IMR-90 (cell line): Measurements from ENCODE around the gene BBS12. TPM values are rescaled to one million over a fixed set of nuclear protein-coding genes. Genes with fewer than 3 reads are reported as not detected.

ENCODE experiments used
- ATAC-seq: fragments of 200-7000 bp; cut with Tn5 transposase; 2 replicates; pipeline ENCODE4 v1.9.1; 2020; ENCODE audit warnings: low read depth, mild to moderate bottlenecking, moderate library complexity
- BruUV-seq: library from RNA; stranded (reverse); fragments of 400-500 nt; replicated peaks from 2 replicates; lab custom pipeline; 2021; lab: Mats Ljungman, UMichigan
- CTCF ChIA-PET: fragments of 300-600 bp; formaldehyde crosslinking; extraction: SDS; loops from one replicate; lab custom pipeline; 2021; ENCODE audit warnings: antibody characterized with exemption; lab: Yijun Ruan, JAX
- POLR2A ChIA-PET: fragments of 300-600 bp; sonication (Branson Sonifier 250); formaldehyde crosslinking; loops from one replicate; lab custom pipeline; 2022; ENCODE audit warnings: antibody characterized with exemption; ENCODE audit not compliant: unreplicated experiment; lab: Charles Lee
- DNase-seq: peaks from one replicate; pipeline ENCODE4 v3.0.0; 2013
- H2AFZ ChIP-seq: replicated peaks from 2 replicates; pipeline ENCODE3; 2013; ENCODE audit warnings: low read length, mild to moderate bottlenecking; ENCODE audit not compliant: poor library complexity
- H2AK5ac ChIP-seq: 2 replicates; pipeline ENCODE4 v1.6.1; 2013; ENCODE audit warnings: low read depth, low read length, inconsistent platforms
- H2AK9ac ChIP-seq: replicated peaks from 2 replicates; pipeline ENCODE3; 2013; ENCODE audit warnings: mild to moderate bottlenecking, low read depth, low read length, moderate library complexity; ENCODE audit not compliant: poor library complexity
- H2BK120ac ChIP-seq: 2 replicates; pipeline ENCODE4 v1.6.1; 2013; ENCODE audit warnings: low read depth, low read length, inconsistent platforms
- H2BK15ac ChIP-seq: 3 replicates; pipeline ENCODE4 v1.6.1; 2013; ENCODE audit warnings: low read depth, low read length, inconsistent platforms
- H2BK20ac ChIP-seq: 2 replicates; pipeline ENCODE4 v1.6.1; 2013; ENCODE audit warnings: low read depth, mild to moderate bottlenecking, inconsistent platforms, low read length, moderate library complexity
- H2BK5ac ChIP-seq: 2 replicates; pipeline ENCODE4 v1.6.1; 2013; ENCODE audit warnings: mild to moderate bottlenecking, low read depth, low read length, inconsistent platforms; ENCODE audit not compliant: poor library complexity, severe bottlenecking
- H3K14ac ChIP-seq: replicated peaks from 2 replicates; pipeline ENCODE4 v1.6.1; 2013; ENCODE audit warnings: low read depth, low read length, inconsistent platforms
- H3K18ac ChIP-seq: 2 replicates; pipeline ENCODE4 v1.6.1; 2013; ENCODE audit warnings: low read depth, low read length, control low read depth
- H3K23ac ChIP-seq: 2 replicates; pipeline ENCODE4 v1.6.1; 2013; ENCODE audit warnings: low read depth, low read length, inconsistent platforms
- H3K27ac ChIP-seq: 2 replicates; pipeline ENCODE4 v1.5.1; 2013; ENCODE audit warnings: mild to moderate bottlenecking, control low read depth, low read length; ENCODE audit not compliant: insufficient read depth
- H3K27me3 ChIP-seq: 2 replicates; pipeline ENCODE4 v1.6.1; 2013; ENCODE audit warnings: low read length; ENCODE audit not compliant: control insufficient read depth, insufficient read depth
- H3K36me3 ChIP-seq: 2 replicates; pipeline ENCODE4 v1.6.1; 2013; ENCODE audit warnings: low read length, mixed read lengths; ENCODE audit not compliant: control insufficient read depth, insufficient read depth
- H3K4ac ChIP-seq: 2 replicates; pipeline ENCODE4 v1.6.1; 2013; ENCODE audit warnings: low read depth, low read length, inconsistent platforms
- H3K4me1 ChIP-seq: 2 replicates; pipeline ENCODE4 v1.6.1; 2013; ENCODE audit warnings: low read length, mixed read lengths; ENCODE audit not compliant: control insufficient read depth, insufficient read depth
- H3K4me2 ChIP-seq: 2 replicates; pipeline ENCODE4 v1.6.1; 2013; ENCODE audit warnings: low read depth, mild to moderate bottlenecking, control low read depth, low read length, moderate library complexity
- H3K4me3 ChIP-seq: 2 replicates; pipeline ENCODE4 v1.5.1; 2013; ENCODE audit warnings: low read depth, mild to moderate bottlenecking, control low read depth, low read length, moderate library complexity; ENCODE audit not compliant: insufficient read depth
- H3K56ac ChIP-seq: 2 replicates; pipeline ENCODE4 v1.6.1; 2013; ENCODE audit warnings: low read length, inconsistent platforms; ENCODE audit not compliant: insufficient read depth; ENCODE audit errors: extremely low read depth
- H3K79me1 ChIP-seq, 2 experiments: 2 replicates each; pipeline ENCODE4 v1.6.1; 2013; ENCODE audit warnings: low read length in 2 of 2, inconsistent platforms in 1 of 2, low read depth in 1 of 2
- H3K9ac ChIP-seq: 2 replicates; pipeline ENCODE4 v1.6.1; 2013; ENCODE audit warnings: low read depth, low read length, control low read depth
- H3K9me1 ChIP-seq: 2 replicates; pipeline ENCODE4 v1.6.1; 2013; ENCODE audit warnings: low read length, inconsistent platforms; ENCODE audit not compliant: insufficient read depth
- H3K9me3 ChIP-seq: 2 replicates; pipeline ENCODE4 v1.6.1; 2013; ENCODE audit warnings: low read length; ENCODE audit not compliant: control insufficient read depth, insufficient read depth
- H4K20me1 ChIP-seq: 2 replicates; pipeline ENCODE4 v1.6.1; 2013; ENCODE audit warnings: low read length, inconsistent platforms; ENCODE audit not compliant: insufficient read depth
- H4K5ac ChIP-seq: 2 replicates; pipeline ENCODE4 v1.6.1; 2013; ENCODE audit warnings: mild to moderate bottlenecking, low read depth, low read length, control low read depth
- H4K8ac ChIP-seq, 2 experiments: 2 replicates each; pipeline ENCODE4 v1.6.1; 2013; ENCODE audit warnings: low read depth in 2 of 2, low read length in 2 of 2, control low read depth in 1 of 2, inconsistent platforms in 1 of 2
- H4K91ac ChIP-seq: 2 replicates; pipeline ENCODE4 v1.6.1; 2013; ENCODE audit warnings: low read depth, low read length, inconsistent platforms; ENCODE audit not compliant: insufficient read depth
- WGBS, 2 experiments: methylation state at CpG; one replicate each; pipeline versions ENCODE4 v1.1.5 to v1.1.7; 2013; ENCODE audit warnings: missing lambda C conversion rate in 2 of 2; ENCODE audit not compliant: insufficient read length in 1 of 2; ENCODE audit errors: extremely low coverage in 2 of 2; 5-methylcytosine and 5-hydroxymethylcytosine counted together
- dilution Hi-C: fragments of 300-500 bp; cut with HindIII; formaldehyde crosslinking; loops from one replicate; pipeline ENCODE4 v1.14.3; 2018; ENCODE audit warnings: low sequenced_read_pairs; ENCODE audit not compliant: unreplicated experiment
- in situ Hi-C: fragments of 300-500 bp; cut with MboI; formaldehyde crosslinking; loops from 3 replicates; pipeline ENCODE4 v1.14.3; 2019; ENCODE audit warnings: low sequenced_read_pairs, inconsistent platforms, mixed read lengths
- intact Hi-C: fragments of 100-400 bp; cut with micrococcal nuclease; formaldehyde crosslinking; loops from 2 replicates; pipeline ENCODE4 v1.10.0; 2022
- polyA plus RNA-seq, 3 experiments: library from polyadenylated mRNA; depleted of rRNA; stranded (reverse); fragments of >200 nt; gene quantifications; 2 replicates each; pipeline ENCODE4 v1.2.3, GENCODE V29; 2012; ENCODE audit warnings: low replicate concordance in 1 of 3
- total RNA-seq: library from RNA; depleted of rRNA; stranded (reverse); fragments of >200 nt; gene quantifications from 2 replicates; pipeline ENCODE4 v1.2.3, GENCODE V29; 2012
- TF ChIP-seq, protein P1 (sequence below): fragments of 150-350 bp; IDR thresholded peaks from 2 replicates; pipeline ENCODE4 v1.6.1; 2016; ENCODE audit warnings: low read depth, mild to moderate bottlenecking, low read length, moderate library complexity, borderline replicate concordance

BBS12 gene
- total and polyA plus RNA-seq, 2 of the 4 experiments (the other 2 are of a cell fraction), result 1.1 to 5.9 TPM

DNA sequence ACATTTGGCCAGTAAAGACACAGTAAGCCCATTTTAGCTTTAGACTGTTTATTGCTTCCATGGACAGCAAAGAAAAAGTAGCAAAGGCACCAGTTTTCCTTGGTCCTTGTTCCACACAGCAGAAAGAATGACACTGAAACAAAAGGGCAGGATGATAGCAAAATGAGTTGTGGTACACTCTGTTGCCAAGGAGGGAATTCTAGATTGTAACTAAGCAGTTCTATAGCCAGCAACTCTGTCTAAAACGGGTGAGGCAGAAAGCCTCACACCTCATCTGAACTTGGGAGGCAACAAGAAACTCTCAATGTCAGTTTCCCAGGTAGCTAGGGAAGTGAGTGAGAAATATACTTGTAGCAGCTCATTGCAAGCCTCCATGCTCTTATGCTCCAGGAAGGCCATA, 39.2 kb downstream of the BBS12 start:
- ATAC-seq, result no peak
- Histone ChIP-seq H2AFZ (peak overlapping the region; percentile 62), H2BK120ac (peak overlapping the region; percentile 68), H3K23ac (peak overlapping the region; percentile 54), H3K4ac (peak overlapping the region; percentile 30), H2AK9ac (no peak overlapping the region), H3K4me3 (no peak overlapping the region), H3K27me3 (no peaks in the 10 kb centered on the region), H3K4me2 (no peak overlapping the region), H4K91ac (peak overlapping the region; percentile 74), H4K20me1 (no peaks in the 10 kb centered on the region), H2BK20ac (peak overlapping the region; percentile 95), H3K4me1 (peaks cover 12% of the 10 kb centered on the region), H4K8ac (peak overlapping the region; percentile 56 to 61), H3K14ac (peak overlapping the region; percentile 79), H4K5ac (peak overlapping the region; percentile 70), H3K79me1 (no peaks in the 10 kb centered on the region), H3K9me1 (peaks cover 8% of the 10 kb centered on the region; the same call in 1 of the 2 replicates), H3K9ac (no peak overlapping the region), H2AK5ac (peak overlapping the region; percentile 77), H3K36me3 (no peaks in the 10 kb centered on the region), H2BK5ac (peak overlapping the region; percentile 55), H3K56ac (peak overlapping the region; percentile 36; the same call in 1 of the 2 replicates), H3K27ac (peak overlapping the region; percentile 53; the same call in 1 of the 2 replicates), H3K9me3 (no peaks in the 10 kb centered on the region), H2BK15ac (peak overlapping the region; percentile 82; the same call in 2 of the 3 replicates), H3K18ac (peak overlapping the region; percentile 95; the same call in 1 of the 2 replicates)
- TF ChIP-seq, protein P1, sequence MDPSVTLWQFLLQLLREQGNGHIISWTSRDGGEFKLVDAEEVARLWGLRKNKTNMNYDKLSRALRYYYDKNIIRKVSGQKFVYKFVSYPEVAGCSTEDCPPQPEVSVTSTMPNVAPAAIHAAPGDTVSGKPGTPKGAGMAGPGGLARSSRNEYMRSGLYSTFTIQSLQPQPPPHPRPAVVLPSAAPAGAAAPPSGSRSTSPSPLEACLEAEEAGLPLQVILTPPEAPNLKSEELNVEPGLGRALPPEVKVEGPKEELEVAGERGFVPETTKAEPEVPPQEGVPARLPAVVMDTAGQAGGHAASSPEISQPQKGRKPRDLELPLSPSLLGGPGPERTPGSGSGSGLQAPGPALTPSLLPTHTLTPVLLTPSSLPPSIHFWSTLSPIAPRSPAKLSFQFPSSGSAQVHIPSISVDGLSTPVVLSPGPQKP, result no peak
- dilution Hi-C loops, result loop anchor here (25.0 kb wide), 1 partner anchor 141 kb away; the partner anchor contains the start of gene NUDT6
- POLR2A ChIA-PET, result no interaction called here
- no TSS peak for BruUV-seq
- intact Hi-C loops, result no loop called here
- in situ Hi-C loops, result no loop called here
- DNase-seq, result no peak
- CTCF ChIA-PET, result no interaction called here
- no CpG with 5 or more reads among the region's 1 CpG for WGBS, 2 experiments
